ENCODE data around the gene LYPD5. TPM values are rescaled to one million over a fixed set of nuclear protein-coding genes. Genes with fewer than 3 reads are reported as not detected.

LYPD5 gene
- total and polyA plus RNA-seq, 2 of the 8 experiments (the other 6 are each of a cell fraction or from before 2014, with no cell fraction given), result 0.74 to 4.3 TPM

DNA sequence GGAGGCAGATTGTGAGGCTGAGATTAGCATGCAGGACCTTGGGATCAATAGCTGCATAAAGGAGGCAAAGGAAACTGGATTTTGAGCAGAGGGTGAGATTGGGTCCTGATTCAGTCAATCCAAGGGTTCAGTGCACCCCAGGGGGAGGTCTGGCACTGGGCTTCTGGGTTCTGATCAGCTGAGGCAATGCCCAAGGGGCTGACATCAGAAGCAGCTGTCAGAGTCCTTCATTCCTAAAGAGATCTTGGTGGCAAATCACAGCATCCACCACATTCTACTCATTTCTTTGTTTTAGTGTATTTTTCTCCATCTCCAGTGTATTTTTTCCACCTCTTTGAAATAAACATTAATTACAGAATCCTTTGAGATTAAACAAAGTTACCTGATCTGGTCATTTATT is 5.4 kb upstream of the LYPD5 start (continued):
- TF ChIP-seq TCF12 (IDR thresholded peaks at IDR 0.05; ENCODE audit: low read depth, low read length), result no peak
